Astrocyte (in vitro differentiated cells and primary cell): ENCODE data around the gene CFAP65.

Experiments
- EZH2 ChIP-seq: IDR thresholded peaks from 2 replicates; pipeline ENCODE4 v1.6.1; 2012; ENCODE audit warnings: mild to moderate bottlenecking, low read length, inconsistent platforms; ENCODE audit not compliant: insufficient read depth
- TF ChIP-seq, protein P1 (sequence below): IDR thresholded peaks from 2 replicates; pipeline ENCODE4 v1.5.1; 2011; ENCODE audit warnings: low read depth, mild to moderate bottlenecking, inconsistent platforms, low read length, moderate library complexity; ENCODE audit not compliant: insufficient read depth

DNA sequence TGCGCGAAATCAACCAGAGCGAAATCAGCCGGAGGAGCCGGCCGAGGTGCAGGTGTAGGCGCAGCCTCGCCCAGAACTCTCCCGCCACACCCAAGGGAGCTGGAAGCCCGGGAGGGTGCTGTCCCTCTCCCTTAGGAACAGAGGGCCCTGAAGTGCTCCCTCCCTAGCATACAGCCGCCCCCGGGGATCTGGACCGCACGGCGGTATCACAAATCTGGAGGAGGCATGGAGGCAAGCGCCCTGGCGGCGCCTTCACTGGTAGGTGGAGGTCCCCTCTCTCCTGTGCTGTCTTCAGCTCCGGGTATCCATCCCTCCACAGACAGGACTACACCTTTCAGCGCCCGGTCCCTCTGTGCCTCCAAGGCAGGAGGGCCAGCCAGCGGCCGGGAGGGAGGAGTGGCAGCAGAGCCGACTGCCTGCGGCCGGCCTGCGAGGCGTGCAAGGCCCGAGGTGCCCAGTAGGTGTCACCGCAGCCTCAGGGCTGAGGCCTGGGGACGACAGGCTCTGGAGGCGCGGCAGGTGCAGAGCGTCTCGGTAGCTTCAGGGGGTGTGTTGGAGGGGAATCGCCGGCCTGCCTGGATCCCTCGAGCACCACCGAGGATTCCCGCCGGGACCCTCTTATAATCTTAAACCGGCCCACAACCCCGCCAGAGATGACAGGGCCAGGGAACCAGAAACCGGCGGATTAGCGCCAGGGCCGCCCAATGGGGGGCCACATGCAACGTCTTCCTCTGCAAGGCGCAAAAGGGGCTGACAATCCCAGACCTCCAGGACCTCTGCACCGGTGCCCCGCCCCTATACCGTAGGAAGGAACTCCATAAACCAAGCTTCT lies 16.6 kb upstream of the CFAP65 start:
- TF ChIP-seq, protein P1, sequence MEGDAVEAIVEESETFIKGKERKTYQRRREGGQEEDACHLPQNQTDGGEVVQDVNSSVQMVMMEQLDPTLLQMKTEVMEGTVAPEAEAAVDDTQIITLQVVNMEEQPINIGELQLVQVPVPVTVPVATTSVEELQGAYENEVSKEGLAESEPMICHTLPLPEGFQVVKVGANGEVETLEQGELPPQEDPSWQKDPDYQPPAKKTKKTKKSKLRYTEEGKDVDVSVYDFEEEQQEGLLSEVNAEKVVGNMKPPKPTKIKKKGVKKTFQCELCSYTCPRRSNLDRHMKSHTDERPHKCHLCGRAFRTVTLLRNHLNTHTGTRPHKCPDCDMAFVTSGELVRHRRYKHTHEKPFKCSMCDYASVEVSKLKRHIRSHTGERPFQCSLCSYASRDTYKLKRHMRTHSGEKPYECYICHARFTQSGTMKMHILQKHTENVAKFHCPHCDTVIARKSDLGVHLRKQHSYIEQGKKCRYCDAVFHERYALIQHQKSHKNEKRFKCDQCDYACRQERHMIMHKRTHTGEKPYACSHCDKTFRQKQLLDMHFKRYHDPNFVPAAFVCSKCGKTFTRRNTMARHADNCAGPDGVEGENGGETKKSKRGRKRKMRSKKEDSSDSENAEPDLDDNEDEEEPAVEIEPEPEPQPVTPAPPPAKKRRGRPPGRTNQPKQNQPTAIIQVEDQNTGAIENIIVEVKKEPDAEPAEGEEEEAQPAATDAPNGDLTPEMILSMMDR = peak; percentile 39
- TF ChIP-seq EZH2 = peak; percentile 99
